Vagina (tissue), 2 donors: Measurements from ENCODE around the gene CYB5B. TPM values are rescaled to one million over a fixed set of nuclear protein-coding genes. Genes with fewer than 3 reads are reported as not detected.

ENCODE experiments used
- DNase-seq, 2 donors: peaks; one replicate each; pipeline ENCODE4 v3.0.0-alpha.2; 2017; ENCODE audit errors: extremely low spot score in 2 of 2
- H3K27ac ChIP-seq: fragments of 200-600 bp; sonication (generic); one replicate; pipeline ENCODE4 v1.5.1; 2019
- H3K27me3 ChIP-seq: fragments of 200-600 bp; sonication (generic); one replicate; pipeline ENCODE4 v1.5.1; 2019
- H3K36me3 ChIP-seq, 2 donors: fragments of 200-600 bp; sonication (generic); one replicate each; pipeline ENCODE4 v1.5.1; 2017 to 2019
- H3K4me1 ChIP-seq: fragments of 200-600 bp; sonication (generic); one replicate; pipeline ENCODE4 v1.5.1; 2019
- H3K4me3 ChIP-seq, 2 donors: fragments of 200-600 bp; sonication (generic); 1 replicate in 1 of 2; 2 replicates in 1 of 2; pipeline ENCODE4 v1.5.1; 2016 to 2019
- H3K9me3 ChIP-seq: fragments of 200-600 bp; sonication (generic); one replicate; pipeline ENCODE4 v1.5.1; 2019
- CTCF ChIP-seq, 3 experiments: fragments of 450-650 bp in 2 of 3; fragments of 200-600 bp in 1 of 3; sonication (generic) in 1 of 3; IDR thresholded peaks; one replicate each; pipeline ENCODE4 v1.5.1; 2017 to 2019; ENCODE audit warnings: antibody characterized with exemption in 3 of 3, mild to moderate bottlenecking in 2 of 3, moderate library complexity in 2 of 3
- POLR2A ChIP-seq, 2 donors: fragments of 450-650 bp; IDR thresholded peaks; one replicate each; pipeline ENCODE4 v1.6.1; 2017; ENCODE audit warnings: antibody characterized with exemption in 2 of 2, mild to moderate bottlenecking in 2 of 2, moderate library complexity in 2 of 2
- POLR2AphosphoS5 ChIP-seq, 2 donors: sonication (generic); formaldehyde crosslinking; IDR thresholded peaks; one replicate each; pipeline ENCODE4 v1.9.0; 2017; ENCODE audit warnings: antibody characterized with exemption in 2 of 2, mild to moderate bottlenecking in 2 of 2, low read depth in 1 of 2; ENCODE audit not compliant: insufficient read depth in 1 of 2
- intact Hi-C: fragments of 100-400 bp; cut with DNase I; formaldehyde crosslinking; loops from one replicate; pipeline ENCODE4 v1.15.1; 2023
- total RNA-seq: library from RNA; depleted of rRNA; stranded (reverse); fragments of >200 nt; gene quantifications from one replicate; pipeline ENCODE4 v1.2.3, GENCODE V29; 2016

Gene CYB5B
- total RNA-seq, 1 donor from 2014 or later = 37.6 TPM

- H3K36me3 ChIP-seq = no peaks in the 10 kb centered on the region
- H3K27ac ChIP-seq = no peak overlapping the region
- intact Hi-C loops = no loop called here
- no peaks in the 10 kb centered on the region for H3K27me3 ChIP-seq
- no peak for DNase-seq
- H3K9me3 ChIP-seq = no peaks in the 10 kb centered on the region
- peaks cover 45% of the 10 kb centered on the region for H3K4me1 ChIP-seq
- TF ChIP-seq POLR2AphosphoS5 (IDR thresholded peaks at IDR 0.05; ENCODE audit: insufficient read depth in 1 of 2, low read depth in 1 of 2) (no peak), POLR2A (IDR thresholded peaks at IDR 0.05) (no peak), CTCF (IDR thresholded peaks at IDR 0.05) (no peak)
- H3K4me3 ChIP-seq = no peak overlapping the region
Measured at GRCh38 chr16:69407702-69408323, 16.6 kb upstream of the CYB5B start.

GRCh38 chr16:69408475-69408874, 15.9 kb upstream of the CYB5B start:
- no peak for DNase-seq
- intact Hi-C loops = no loop called here
- peaks cover 40% of the 10 kb centered on the region for H3K4me1 ChIP-seq

GRCh38 chr16:69410219-69410990, 14.0 kb upstream of the CYB5B start:
- no peak for TF ChIP-seq CTCF (IDR thresholded peaks at IDR 0.05)
- no peak for TF ChIP-seq POLR2A (IDR thresholded peaks at IDR 0.05)
- peak in 1 of 2 donors; percentile 62 for TF ChIP-seq POLR2AphosphoS5 (IDR thresholded peaks at IDR 0.05; ENCODE audit: insufficient read depth in 1 of 2, low read depth in 1 of 2)
- Histone ChIP-seq H3K9me3 (no peaks in the 10 kb centered on the region), H3K27ac (peak overlapping the region; percentile 48), H3K36me3 (no peaks in the 10 kb centered on the region), H3K4me3 (no peak overlapping the region), H3K4me1 (peaks cover 22% of the 10 kb centered on the region), H3K27me3 (no peaks in the 10 kb centered on the region)
- intact Hi-C loops = no loop called here
- DNase-seq = no peak

More at GRCh38 chr16:69408475-69408874, 15.9 kb upstream of the CYB5B start:
- Histone ChIP-seq H3K4me3 (no peak overlapping the region), H3K36me3 (no peaks in the 10 kb centered on the region), H3K9me3 (no peaks in the 10 kb centered on the region), H3K27ac (no peak overlapping the region), H3K27me3 (no peaks in the 10 kb centered on the region)
- TF ChIP-seq POLR2AphosphoS5 (IDR thresholded peaks at IDR 0.05; ENCODE audit: insufficient read depth in 1 of 2, low read depth in 1 of 2) = peak in 1 of 2 donors; percentile 39
- no peak for TF ChIP-seq POLR2A (IDR thresholded peaks at IDR 0.05)

- TF ChIP-seq POLR2AphosphoS5 (IDR thresholded peaks at IDR 0.05; ENCODE audit: insufficient read depth in 1 of 2, low read depth in 1 of 2) (no peak), CTCF (IDR thresholded peaks at IDR 0.05) (no peak), POLR2A (IDR thresholded peaks at IDR 0.05) (no peak)
- peaks cover 15% of the 10 kb centered on the region for H3K4me1 ChIP-seq
- H3K36me3 ChIP-seq = no peaks in the 10 kb centered on the region
- no peak overlapping the region for H3K4me3 ChIP-seq
- no peaks in the 10 kb centered on the region for H3K27me3 ChIP-seq
- intact Hi-C loops = no loop called here
- no peak overlapping the region for H3K27ac ChIP-seq
- no peak for DNase-seq
- no peaks in the 10 kb centered on the region for H3K9me3 ChIP-seq
Measured at GRCh38 chr16:69411064-69411985, 13.1 kb upstream of the CYB5B start.

- intact Hi-C loops = no loop called here
- no peaks in the 10 kb centered on the region for H3K9me3 ChIP-seq
- H3K36me3 ChIP-seq = no peaks in the 10 kb centered on the region
- H3K27me3 ChIP-seq = no peaks in the 10 kb centered on the region
- H3K4me1 ChIP-seq = peaks cover 15% of the 10 kb centered on the region
- no peak overlapping the region for H3K27ac ChIP-seq
- DNase-seq = no peak
- no peak overlapping the region for H3K4me3 ChIP-seq
- TF ChIP-seq CTCF (IDR thresholded peaks at IDR 0.05) = no peak
- TF ChIP-seq POLR2AphosphoS5 (IDR thresholded peaks at IDR 0.05; ENCODE audit: insufficient read depth in 1 of 2, low read depth in 1 of 2) = no peak
- TF ChIP-seq POLR2A (IDR thresholded peaks at IDR 0.05) = no peak
Measured at GRCh38 chr16:69412287-69412686, 12.1 kb upstream of the CYB5B start.
